Esophagus muscularis mucosa (tissue), 4 donors: Measurements from ENCODE around the gene TMEFF2. TPM values are rescaled to one million over a fixed set of nuclear protein-coding genes. Genes with fewer than 3 reads are reported as not detected.

Experiments
- DNase-seq: peaks from one replicate; pipeline ENCODE4 v3.0.0-alpha.2; 2017; ENCODE audit errors: extremely low spot score
- H3K27ac ChIP-seq, 4 donors: fragments of 200-600 bp; sonication (generic); replicated peaks in 1 of 4; 1 replicate in 3 of 4; 2 replicates in 1 of 4; pipeline ENCODE4 v1.5.1; 2016 to 2019; ENCODE audit warnings: mild to moderate bottlenecking in 1 of 4
- H3K27me3 ChIP-seq, 4 donors: fragments of 200-600 bp; sonication (generic); one replicate each; pipeline versions ENCODE4 v1.5.1 to v1.6.0; 2016 to 2019
- H3K36me3 ChIP-seq, 4 donors: fragments of 200-600 bp; sonication (generic); one replicate each; pipeline ENCODE4 v1.5.1; 2016 to 2019
- H3K4me1 ChIP-seq, 4 donors: fragments of 200-600 bp; sonication (generic); one replicate each; pipeline ENCODE4 v1.5.1; 2016 to 2019
- H3K4me3 ChIP-seq, 4 donors: fragments of 200-600 bp; sonication (generic); 1 replicate in 2 of 4; 2 replicates in 2 of 4; pipeline ENCODE4 v1.5.1; 2016 to 2019; ENCODE audit warnings: mild to moderate bottlenecking in 4 of 4, moderate library complexity in 1 of 4
- H3K9me3 ChIP-seq, 4 donors: fragments of 200-600 bp; sonication (generic); 1 replicate in 3 of 4; 2 replicates in 1 of 4; pipeline ENCODE4 v1.5.1; 2016 to 2019
- EP300 ChIP-seq: sonication (generic); formaldehyde crosslinking; IDR thresholded peaks from one replicate; pipeline ENCODE4 v1.6.1; 2017; ENCODE audit warnings: antibody characterized with exemption
- POLR2A ChIP-seq: fragments of 450-650 bp; IDR thresholded peaks from one replicate; pipeline ENCODE4 v1.6.1; 2017; ENCODE audit warnings: antibody characterized with exemption, moderate library complexity, mild to moderate bottlenecking, low read depth
- POLR2AphosphoS5 ChIP-seq, 2 donors: sonication (generic); formaldehyde crosslinking; IDR thresholded peaks; one replicate each; pipeline ENCODE4 v1.6.1; 2017; ENCODE audit warnings: antibody characterized with exemption in 2 of 2
- WGBS: methylation state at CpG from one replicate; pipeline ENCODE4 v1.1.5; 2018; 5-methylcytosine and 5-hydroxymethylcytosine counted together
- intact Hi-C: fragments of 100-400 bp; cut with DNase I; formaldehyde crosslinking; loops from one replicate; pipeline ENCODE4 v1.15.1; 2023
- total RNA-seq, 4 donors: library from RNA; depleted of rRNA; stranded (reverse); fragments of >200 nt; gene quantifications; one replicate each; pipeline versions ENCODE4 v1.1.0 to v1.2.1, GENCODE V29; 2016
- TF ChIP-seq, protein P1 (sequence below), 3 experiments: fragments of 200-600 bp in 2 of 3; fragments of 450-650 bp in 1 of 3; sonication (generic) in 2 of 3; IDR thresholded peaks; one replicate each; pipeline ENCODE4 v1.5.1; 2017 to 2019; ENCODE audit warnings: antibody characterized with exemption in 3 of 3, mild to moderate bottlenecking in 2 of 3, moderate library complexity in 1 of 3

TMEFF2 gene
- total RNA-seq, 4 donors from 2014 or later: 0.42 to 1.7 (median 0.55) TPM

DNA sequence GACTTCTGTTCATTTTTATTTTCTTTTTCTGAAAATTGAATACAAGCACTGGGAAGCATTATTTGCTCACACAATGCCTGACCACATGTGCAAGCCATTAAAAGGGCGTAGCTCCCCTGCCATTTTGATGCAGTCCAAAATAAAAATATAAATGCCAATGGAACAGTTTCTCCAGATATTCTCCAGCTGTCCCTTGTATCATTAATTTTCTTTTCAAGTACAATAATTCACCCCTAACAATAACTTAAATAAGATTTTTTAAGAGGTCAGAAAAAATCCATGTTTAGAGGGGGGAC is 168.0 kb downstream of the TMEFF2 start:
- no peak for DNase-seq
- Histone ChIP-seq H3K4me3 (no peak overlapping the region), H3K27ac (peak overlapping the region in 3 of 4 donors; percentile 5 to 56 (median 50)), H3K4me1 (peaks cover 4 to 19% (median 15%) of the 10 kb centered on the region in 4 donors), H3K27me3 (no peaks in the 10 kb centered on the region), H3K36me3 (no peaks in the 10 kb centered on the region), H3K9me3 (no peaks in the 10 kb centered on the region)
- 62% methylated on average over 1 of the region's 1 CpG for WGBS
- TF ChIP-seq EP300 (no peak), POLR2A (no peak), POLR2AphosphoS5 (IDR thresholded peaks at IDR 0.05) (no peak)
- TF ChIP-seq, protein P1, sequence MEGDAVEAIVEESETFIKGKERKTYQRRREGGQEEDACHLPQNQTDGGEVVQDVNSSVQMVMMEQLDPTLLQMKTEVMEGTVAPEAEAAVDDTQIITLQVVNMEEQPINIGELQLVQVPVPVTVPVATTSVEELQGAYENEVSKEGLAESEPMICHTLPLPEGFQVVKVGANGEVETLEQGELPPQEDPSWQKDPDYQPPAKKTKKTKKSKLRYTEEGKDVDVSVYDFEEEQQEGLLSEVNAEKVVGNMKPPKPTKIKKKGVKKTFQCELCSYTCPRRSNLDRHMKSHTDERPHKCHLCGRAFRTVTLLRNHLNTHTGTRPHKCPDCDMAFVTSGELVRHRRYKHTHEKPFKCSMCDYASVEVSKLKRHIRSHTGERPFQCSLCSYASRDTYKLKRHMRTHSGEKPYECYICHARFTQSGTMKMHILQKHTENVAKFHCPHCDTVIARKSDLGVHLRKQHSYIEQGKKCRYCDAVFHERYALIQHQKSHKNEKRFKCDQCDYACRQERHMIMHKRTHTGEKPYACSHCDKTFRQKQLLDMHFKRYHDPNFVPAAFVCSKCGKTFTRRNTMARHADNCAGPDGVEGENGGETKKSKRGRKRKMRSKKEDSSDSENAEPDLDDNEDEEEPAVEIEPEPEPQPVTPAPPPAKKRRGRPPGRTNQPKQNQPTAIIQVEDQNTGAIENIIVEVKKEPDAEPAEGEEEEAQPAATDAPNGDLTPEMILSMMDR (IDR thresholded peaks at IDR 0.05): no peak
- intact Hi-C loops: no loop called here

GRCh38 chr2:192026059-192026824 is 168.5 kb downstream of the TMEFF2 start:
- peak overlapping the region; percentile 5 to 56 (median 40) for H3K27ac ChIP-seq

GRCh38 chr2:192025637-192026036 is 169.1 kb downstream of the TMEFF2 start:
- Histone ChIP-seq H3K4me3 (no peak overlapping the region), H3K4me1 (peaks cover 4 to 19% (median 15%) of the 10 kb centered on the region in 4 donors), H3K27ac (peak overlapping the region; percentile 5 to 56 (median 40)), H3K9me3 (no peaks in the 10 kb centered on the region), H3K36me3 (no peaks in the 10 kb centered on the region), H3K27me3 (no peaks in the 10 kb centered on the region)
- WGBS: 83% methylated on average over 4 of the region's 4 CpGs
- DNase-seq: no peak
- TF ChIP-seq POLR2A: no peak
- TF ChIP-seq POLR2AphosphoS5 (IDR thresholded peaks at IDR 0.05): no peak
- TF ChIP-seq EP300: no peak
- TF ChIP-seq, protein P1 (IDR thresholded peaks at IDR 0.05): no peak
- intact Hi-C loops: no loop called here

More at GRCh38 chr2:192026059-192026824, 168.5 kb downstream of the TMEFF2 start:
- no peaks in the 10 kb centered on the region for H3K9me3 ChIP-seq
- no peak for DNase-seq
- no peaks in the 10 kb centered on the region for H3K36me3 ChIP-seq
- TF ChIP-seq EP300: peak; percentile 8
- TF ChIP-seq POLR2A: no peak
- intact Hi-C loops: no loop called here
- no peak overlapping the region for H3K4me3 ChIP-seq
- H3K27me3 ChIP-seq: no peaks in the 10 kb centered on the region
- WGBS: 42% methylated on average over 7 of the region's 7 CpGs
- H3K4me1 ChIP-seq: peaks cover 4 to 19% (median 15%) of the 10 kb centered on the region in 4 donors

DNA sequence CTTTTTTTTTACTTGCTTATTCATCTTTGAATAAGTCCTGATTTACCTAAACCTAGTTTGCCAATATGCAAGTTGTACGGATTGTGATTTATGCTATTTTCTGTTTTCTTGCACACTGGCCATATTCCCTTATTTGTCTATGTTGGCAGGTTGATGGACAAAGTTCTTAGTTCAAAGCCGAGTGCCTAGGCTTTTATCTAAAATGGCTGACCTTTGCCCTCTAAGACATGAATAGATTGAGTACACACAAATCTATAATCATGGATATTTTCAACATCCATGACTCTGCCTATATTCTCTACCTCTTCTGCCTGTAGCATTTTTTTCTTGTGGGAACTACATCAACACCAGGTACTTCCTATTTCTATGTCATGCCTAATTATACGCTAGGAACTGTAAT is 171.7 kb downstream of the TMEFF2 start:
- H3K4me3 ChIP-seq: no peak overlapping the region
- WGBS: 98% methylated on average over 3 of the region's 3 CpGs
- no peaks in the 10 kb centered on the region for H3K36me3 ChIP-seq
- no peak for DNase-seq
- no peaks in the 10 kb centered on the region for H3K9me3 ChIP-seq
- no peak overlapping the region for H3K27ac ChIP-seq
- H3K4me1 ChIP-seq: peaks cover 4 to 19% (median 15%) of the 10 kb centered on the region in 4 donors
- no peak for TF ChIP-seq POLR2A
- TF ChIP-seq EP300: no peak
- TF ChIP-seq, protein P1 (IDR thresholded peaks at IDR 0.05): no peak
- TF ChIP-seq POLR2AphosphoS5 (IDR thresholded peaks at IDR 0.05): no peak
- intact Hi-C loops: loop anchor here (5.0 kb wide), 1 partner anchor 201 kb away; no protein-coding TSS in a partner anchor
- H3K27me3 ChIP-seq: no peaks in the 10 kb centered on the region

DNA sequence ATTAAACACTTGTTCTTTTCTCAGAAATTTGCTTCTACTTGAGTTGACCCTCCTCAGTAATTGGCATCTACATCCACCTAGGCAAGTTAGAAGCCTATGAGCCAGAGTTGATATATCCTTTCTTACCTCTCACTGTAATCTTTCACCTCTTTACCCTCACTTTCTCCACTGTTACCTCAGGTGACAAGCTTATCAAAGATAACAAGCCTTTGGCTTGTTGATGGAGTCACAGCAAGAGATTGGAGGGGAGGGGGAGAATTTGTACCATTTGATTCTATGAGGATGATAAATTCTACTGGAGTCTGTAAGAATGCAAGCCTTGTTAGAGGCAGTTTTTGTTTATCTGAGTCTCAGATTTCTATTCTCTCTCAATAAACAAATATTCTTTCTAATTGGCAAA is 176.9 kb downstream of the TMEFF2 start:
- DNase-seq: no peak
- H3K27me3 ChIP-seq: no peaks in the 10 kb centered on the region
- intact Hi-C loops: no loop called here
- no peak overlapping the region for H3K4me3 ChIP-seq
- no peak overlapping the region for H3K27ac ChIP-seq
- no peaks in the 10 kb centered on the region for H3K36me3 ChIP-seq
- H3K4me1 ChIP-seq: no peaks in the 10 kb centered on the region
- TF ChIP-seq POLR2A (no peak), POLR2AphosphoS5 (IDR thresholded peaks at IDR 0.05) (no peak), EP300 (no peak)
- TF ChIP-seq, protein P1 (IDR thresholded peaks at IDR 0.05): no peak
- no peaks in the 10 kb centered on the region for H3K9me3 ChIP-seq
